ENCODE data around the gene TLCD3A.

The TLCD3A gene

DNA sequence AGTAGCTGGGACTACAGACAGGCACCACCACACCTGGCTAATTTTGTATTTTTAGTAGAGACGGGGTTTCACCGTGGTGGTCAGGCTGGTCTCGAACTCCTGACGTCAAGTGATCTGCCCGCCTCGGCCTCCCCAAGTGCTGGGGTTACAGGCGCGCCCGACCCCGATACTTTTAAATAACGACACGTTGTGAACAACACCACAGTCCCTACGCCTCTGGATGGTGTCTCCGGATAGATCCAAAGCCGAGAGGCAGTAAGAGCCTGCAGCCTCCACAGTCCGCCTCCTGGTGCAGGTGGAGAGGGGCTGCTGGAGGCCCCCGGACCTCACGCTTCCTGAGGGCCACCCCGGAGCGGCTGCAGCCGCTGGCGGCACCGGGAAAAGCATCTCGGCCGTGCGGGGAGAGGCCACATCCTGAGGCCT lies 741 bp upstream of the TLCD3A start:
- H3K27ac ChIP-seq, result peak overlapping the region; percentile 89
- TF ChIP-seq ZFX (IDR thresholded peaks at IDR 0.05; ENCODE audit: borderline replicate concordance), result no peak
- TF ChIP-seq, protein P1, sequence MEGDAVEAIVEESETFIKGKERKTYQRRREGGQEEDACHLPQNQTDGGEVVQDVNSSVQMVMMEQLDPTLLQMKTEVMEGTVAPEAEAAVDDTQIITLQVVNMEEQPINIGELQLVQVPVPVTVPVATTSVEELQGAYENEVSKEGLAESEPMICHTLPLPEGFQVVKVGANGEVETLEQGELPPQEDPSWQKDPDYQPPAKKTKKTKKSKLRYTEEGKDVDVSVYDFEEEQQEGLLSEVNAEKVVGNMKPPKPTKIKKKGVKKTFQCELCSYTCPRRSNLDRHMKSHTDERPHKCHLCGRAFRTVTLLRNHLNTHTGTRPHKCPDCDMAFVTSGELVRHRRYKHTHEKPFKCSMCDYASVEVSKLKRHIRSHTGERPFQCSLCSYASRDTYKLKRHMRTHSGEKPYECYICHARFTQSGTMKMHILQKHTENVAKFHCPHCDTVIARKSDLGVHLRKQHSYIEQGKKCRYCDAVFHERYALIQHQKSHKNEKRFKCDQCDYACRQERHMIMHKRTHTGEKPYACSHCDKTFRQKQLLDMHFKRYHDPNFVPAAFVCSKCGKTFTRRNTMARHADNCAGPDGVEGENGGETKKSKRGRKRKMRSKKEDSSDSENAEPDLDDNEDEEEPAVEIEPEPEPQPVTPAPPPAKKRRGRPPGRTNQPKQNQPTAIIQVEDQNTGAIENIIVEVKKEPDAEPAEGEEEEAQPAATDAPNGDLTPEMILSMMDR (IDR thresholded peaks at IDR 0.05), result no peak

GRCh38 chr17:732902-733720 lies 715 bp downstream of the TLCD3A start:
- H3K27ac ChIP-seq, result peak overlapping the region; percentile 89

GRCh38 chr17:733743-734142 lies 1.3 kb downstream of the TLCD3A start:
- H3K27ac ChIP-seq, result peak overlapping the region; percentile 89
- no peak for TF ChIP-seq ZFX (IDR thresholded peaks at IDR 0.05; ENCODE audit: borderline replicate concordance)
- TF ChIP-seq, protein P1 (IDR thresholded peaks at IDR 0.05), result no peak

More at GRCh38 chr17:732902-733720, 715 bp downstream of the TLCD3A start:
- no peak for TF ChIP-seq ZFX (IDR thresholded peaks at IDR 0.05; ENCODE audit: borderline replicate concordance)
- TF ChIP-seq, protein P1 (IDR thresholded peaks at IDR 0.05), result no peak

DNA sequence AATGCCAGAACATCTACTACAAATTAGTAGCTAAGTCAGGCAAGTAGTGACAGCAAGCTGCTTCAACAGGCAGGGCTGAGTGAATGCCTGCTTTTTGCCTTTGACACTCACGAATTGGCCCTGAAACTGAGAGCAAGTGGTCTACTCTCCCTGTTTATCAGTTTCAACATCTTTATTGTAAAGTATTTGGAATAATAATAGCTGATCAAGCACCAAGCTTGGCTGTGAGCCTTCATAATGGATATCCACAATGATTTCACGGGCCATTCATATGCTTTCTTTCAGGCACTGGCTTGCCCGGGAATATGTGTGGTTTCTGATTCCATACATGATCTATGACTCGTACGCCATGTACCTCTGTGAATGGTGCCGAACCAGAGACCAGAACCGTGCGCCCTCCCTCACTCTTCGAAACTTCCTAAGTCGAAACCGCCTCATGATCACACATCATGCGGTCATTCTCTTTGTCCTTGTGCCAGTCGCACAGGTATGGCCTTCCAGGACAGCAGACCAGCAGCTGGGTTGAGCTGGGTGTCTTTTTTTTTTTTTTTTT lies 5.2 kb downstream of the TLCD3A start:
- TF ChIP-seq, protein P1 (IDR thresholded peaks at IDR 0.05), result no peak
- no peak for TF ChIP-seq ZFX (IDR thresholded peaks at IDR 0.05; ENCODE audit: borderline replicate concordance)
- H3K27ac ChIP-seq, result no peak overlapping the region

- TF ChIP-seq ZFX (IDR thresholded peaks at IDR 0.05; ENCODE audit: borderline replicate concordance), result no peak
- TF ChIP-seq, protein P1 (IDR thresholded peaks at IDR 0.05), result no peak
- H3K27ac ChIP-seq, result no peak overlapping the region
Measured at GRCh38 chr17:740240-741017, 8.0 kb downstream of the TLCD3A start.

GRCh38 chr17:742147-742793 lies 9.9 kb downstream of the TLCD3A start:
- 0 out of 2 replicates have a peak overlapping the region, but pooled peaks have one; percentile 12 for H3K27ac ChIP-seq
- TF ChIP-seq, protein P1 (IDR thresholded peaks at IDR 0.05), result no peak
- no peak for TF ChIP-seq ZFX (IDR thresholded peaks at IDR 0.05; ENCODE audit: borderline replicate concordance)
